Measurements from ENCODE around the gene SMAGP. TPM values are rescaled to one million over a fixed set of nuclear protein-coding genes. Genes with fewer than 3 reads are reported as not detected.
"Not testable (repeated sequence)": the region's sequence is repeated elsewhere in the genome, so short reads cannot be mapped to it uniquely, and the experiment has no call there.

The SMAGP gene, protein sequence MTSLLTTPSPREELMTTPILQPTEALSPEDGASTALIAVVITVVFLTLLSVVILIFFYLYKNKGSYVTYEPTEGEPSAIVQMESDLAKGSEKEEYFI
- 10 to 100 TPM; 26.7 to 41.9 (median 34.6) TPM for polyA plus RNA-seq

DNA sequence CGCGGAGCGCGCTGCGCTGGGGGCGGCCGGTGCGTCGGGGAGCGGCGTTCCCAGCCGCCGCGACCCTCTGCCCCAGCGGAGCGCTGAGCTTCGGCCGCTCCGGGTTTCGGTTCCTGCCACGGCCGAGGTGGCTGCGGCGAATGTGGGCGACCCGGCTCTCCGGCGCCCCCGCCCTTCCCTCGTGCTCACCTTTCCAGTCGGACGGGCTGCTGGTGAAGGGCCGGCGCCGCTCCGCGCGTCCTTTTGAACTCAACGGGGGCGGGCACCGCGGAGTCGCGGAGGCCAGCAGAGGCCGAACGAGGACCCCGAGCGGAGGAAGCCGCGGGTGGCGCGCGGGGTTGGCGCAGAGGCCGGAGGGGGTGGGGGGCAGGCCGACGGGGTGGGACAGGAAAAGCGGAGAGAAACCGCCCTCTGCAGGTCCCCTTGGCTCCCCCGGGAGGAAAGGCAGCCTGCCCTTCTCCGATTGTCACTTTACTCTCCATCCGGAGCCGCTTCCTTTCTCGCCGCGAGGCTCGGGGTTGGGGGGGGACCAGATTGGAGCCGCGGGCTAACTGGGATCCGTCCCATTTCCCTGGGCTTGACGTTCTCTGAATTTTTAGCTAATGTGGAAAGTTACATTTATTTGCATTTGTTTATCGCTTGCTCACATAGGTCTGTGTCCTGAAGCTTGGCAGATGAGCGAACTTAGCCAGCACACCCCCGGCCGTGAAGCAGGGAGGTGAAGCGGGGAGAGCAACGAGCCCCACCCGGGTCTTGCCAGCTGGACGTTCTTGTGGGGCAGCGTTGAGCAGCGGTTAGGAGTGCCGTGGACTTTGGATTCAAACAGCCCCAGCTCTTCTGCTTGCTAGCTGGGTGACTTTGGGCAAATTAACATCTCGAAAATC, at the start of gene SMAGP:
SMAGP (minus strand) TSS at position 349 of the 884 bp plus-strand sequence. CDS start 1,137 bp downstream, outside the sequence.
- Mint-ChIP-seq H3K27me3 (ENCODE audit: low read depth in 3 of 3) (peaks cover 5 to 9% (median 8%) of the 10 kb centered on the region in 3 donors), H3K27ac (peak within 1 kb of the TSS; percentile 77 to 93 (median 87)), H3K4me3 (peak within 1 kb of the TSS; percentile 91 to 99 (median 95)), H3K36me3 (peaks cover 0 to 4% (median 0%) of the 10 kb centered on the region in 3 donors), H3K9me3 (no peaks in the 10 kb centered on the region), H3K4me1 (peaks cover 32 to 33% of the 10 kb centered on the region in 2 donors)
- DNase-seq = peak; percentile 71 to 75 (median 73)

DNA sequence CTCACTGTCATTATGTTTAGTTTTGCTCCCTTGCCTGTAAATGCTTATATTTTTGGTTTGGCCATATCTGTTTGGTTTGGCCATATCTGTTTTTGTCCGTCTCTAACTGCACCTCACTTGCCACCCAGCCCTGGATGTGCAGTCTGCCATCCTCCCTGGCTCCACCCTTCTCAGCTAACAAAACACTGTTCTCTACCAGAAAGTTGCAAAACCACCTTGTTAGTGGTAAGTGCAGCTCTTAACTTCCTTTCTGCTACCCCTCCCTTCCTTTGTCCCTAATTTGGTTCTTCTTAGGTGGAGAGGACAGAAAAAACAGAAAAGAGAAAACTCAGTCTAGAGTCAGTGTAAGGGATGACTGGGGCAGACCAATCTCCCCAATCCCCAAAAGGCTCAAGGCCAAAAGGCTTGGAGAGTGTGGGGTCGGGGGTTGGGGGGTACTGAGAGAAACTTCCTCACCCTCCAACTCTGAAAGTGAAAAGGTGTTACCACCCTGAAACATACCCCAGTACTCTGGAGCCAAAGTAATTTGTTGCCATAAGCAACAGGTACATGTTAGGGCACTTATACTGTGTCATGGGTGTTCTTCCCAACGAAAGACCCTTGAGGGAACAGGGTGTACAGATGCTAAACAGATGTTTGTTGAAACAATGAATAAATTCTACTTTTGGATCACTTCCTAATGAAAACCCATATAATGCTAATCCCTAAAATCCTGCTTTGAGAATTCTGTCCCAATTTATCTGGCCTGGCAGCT, 48.8 kb upstream of the SMAGP start:
- Mint-ChIP-seq H3K9me3 (no peaks in the 10 kb centered on the region), H3K27ac (peak overlapping the region; percentile 92 to 100 (median 96)), H3K36me3 (peaks cover 39 to 49% (median 40%) of the 10 kb centered on the region in 3 donors), H3K27me3 (ENCODE audit: low read depth in 3 of 3) (peaks cover 6 to 25% (median 10%) of the 10 kb centered on the region in 3 donors), H3K4me1 (peaks cover 86 to 89% of the 10 kb centered on the region in 2 donors), H3K4me3 (peak overlapping the region; percentile 86 to 99 (median 97))
- DNase-seq = peak; percentile 78 to 81 (median 79)

DNA sequence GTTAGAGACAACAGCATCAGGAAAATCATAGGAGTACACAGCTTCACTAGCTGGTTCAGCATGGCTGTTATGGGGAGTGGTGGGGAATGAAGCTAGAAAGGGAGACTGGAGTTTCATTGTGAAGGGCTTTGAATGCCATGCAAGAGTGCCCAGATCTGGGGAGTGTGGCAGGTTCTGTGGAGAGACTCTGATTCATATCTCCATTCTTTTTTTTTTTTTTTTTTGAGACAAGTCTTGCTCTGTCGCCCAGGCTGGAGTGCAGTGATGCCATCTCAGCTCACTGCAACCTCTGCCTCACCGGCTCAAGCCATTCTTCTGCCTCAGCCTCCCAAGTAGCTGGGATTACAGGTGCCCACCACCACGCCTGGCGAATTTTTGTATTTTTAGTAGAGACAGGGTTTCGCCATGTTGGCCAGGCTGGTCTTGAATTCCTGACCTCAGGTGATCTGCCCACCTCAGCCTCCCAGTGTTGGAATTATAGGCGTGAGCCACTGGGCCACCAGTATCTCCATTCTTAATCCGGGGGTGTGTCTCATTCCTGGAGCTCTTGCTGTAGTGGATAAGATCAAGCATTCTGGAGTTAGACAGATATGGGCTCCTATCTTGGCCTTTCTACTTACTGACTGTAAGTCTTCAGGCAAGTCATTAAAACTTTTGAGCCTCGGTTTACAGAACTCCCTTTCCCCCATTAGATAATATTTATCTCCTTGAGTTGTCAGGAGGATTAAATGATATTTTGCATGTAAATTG, 48.0 kb upstream of the SMAGP start:
- Mint-ChIP-seq H3K4me3 (peak overlapping the region; percentile 86 to 99 (median 97)), H3K4me1 (peaks cover 88 to 92% of the 10 kb centered on the region in 2 donors), H3K36me3 (peaks cover 36 to 48% (median 41%) of the 10 kb centered on the region in 3 donors), H3K27ac (peak overlapping the region; percentile 92 to 100 (median 96)), H3K27me3 (ENCODE audit: low read depth in 3 of 3) (peaks cover 3 to 17% (median 3%) of the 10 kb centered on the region in 3 donors)
- not testable (repeated sequence) for DNase-seq, H3K9me3 Mint-ChIP-seq

DNA sequence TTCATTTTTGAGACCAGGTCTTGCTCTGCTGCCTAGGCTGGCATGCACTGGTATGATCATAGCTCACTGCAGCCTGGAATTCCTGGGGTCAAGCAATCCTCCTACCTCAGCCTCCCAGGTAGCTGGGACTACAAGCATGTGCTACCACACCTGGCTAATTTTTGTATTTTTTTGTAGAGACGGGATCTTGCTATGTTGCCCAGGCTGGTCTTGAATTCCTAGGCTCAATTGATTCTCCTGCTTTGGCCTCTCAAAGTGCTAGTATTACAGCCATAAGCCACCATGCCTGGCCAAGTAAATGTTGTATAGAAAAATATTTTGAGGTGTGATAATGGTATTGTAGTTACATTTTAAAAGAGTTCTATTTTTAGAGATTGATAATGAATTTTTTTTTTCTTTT, 41.2 kb upstream of the SMAGP start:
- H3K4me3 Mint-ChIP-seq = peak overlapping the region; percentile 36 to 74 (median 57)
- H3K9me3 Mint-ChIP-seq = no peaks in the 10 kb centered on the region
- no peak for DNase-seq
- no peaks in the 10 kb centered on the region for H3K27me3 Mint-ChIP-seq (ENCODE audit: low read depth in 3 of 3)
- peak overlapping the region; percentile 72 to 87 (median 85) for H3K27ac Mint-ChIP-seq
- H3K4me1 Mint-ChIP-seq = peaks cover 83 to 85% of the 10 kb centered on the region in 2 donors
- peaks cover 15 to 56% (median 34%) of the 10 kb centered on the region in 3 donors for H3K36me3 Mint-ChIP-seq

DNA sequence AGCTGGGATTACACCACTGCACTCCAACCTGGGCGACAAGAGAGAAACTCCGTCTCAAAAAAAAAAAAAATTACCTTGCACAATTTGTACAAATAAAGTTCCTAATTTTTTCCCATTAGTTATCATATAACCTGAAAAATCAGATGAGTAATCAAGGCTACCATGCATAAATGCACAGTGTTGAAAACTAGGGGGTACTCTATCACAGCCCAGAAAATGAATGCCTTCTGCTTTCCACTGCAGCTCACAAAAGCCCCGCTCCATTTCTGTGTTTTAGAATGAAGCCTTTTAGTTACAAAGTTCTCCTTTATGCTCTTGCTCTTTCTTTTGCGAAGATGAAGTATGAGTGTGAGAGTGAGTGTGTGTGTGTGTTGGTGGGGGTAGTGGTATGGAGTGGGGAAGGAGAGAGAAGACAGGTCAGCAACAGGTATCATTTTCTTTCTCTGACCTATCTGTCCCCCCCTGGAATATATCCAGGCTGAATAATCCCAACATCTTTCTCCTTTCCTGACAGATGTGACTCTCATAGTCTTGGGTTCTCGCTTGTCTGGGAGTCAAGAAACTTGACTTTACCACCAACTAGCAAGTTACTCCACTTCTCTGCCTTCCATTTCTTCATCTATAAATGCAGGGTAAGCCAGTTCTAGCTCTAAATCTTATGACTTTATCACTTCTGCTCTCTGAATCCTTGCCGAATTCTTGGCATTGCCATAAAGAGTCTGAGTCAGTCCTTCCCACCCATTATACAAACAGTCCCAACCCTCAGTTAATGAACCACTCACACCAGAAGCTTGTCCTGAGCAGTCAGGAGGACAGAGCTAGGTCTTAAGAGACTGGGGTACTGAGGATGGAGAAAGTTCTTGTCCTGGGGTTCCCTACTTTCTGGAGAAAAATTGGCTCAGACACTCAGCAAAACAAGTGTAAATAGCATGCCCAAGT, 37.7 kb upstream of the SMAGP start:
- peaks cover 20 to 61% (median 32%) of the 10 kb centered on the region in 3 donors for H3K36me3 Mint-ChIP-seq
- H3K27ac Mint-ChIP-seq = peak overlapping the region; percentile 72 to 91 (median 82)
- H3K9me3 Mint-ChIP-seq = no peaks in the 10 kb centered on the region
- H3K4me1 Mint-ChIP-seq = peaks cover 81 to 82% of the 10 kb centered on the region in 2 donors
- no peaks in the 10 kb centered on the region for H3K27me3 Mint-ChIP-seq (ENCODE audit: low read depth in 3 of 3)
- peak overlapping the region in 4 of 5 donors; percentile 11 to 48 (median 34) for H3K4me3 Mint-ChIP-seq
- DNase-seq = no peak

DNA sequence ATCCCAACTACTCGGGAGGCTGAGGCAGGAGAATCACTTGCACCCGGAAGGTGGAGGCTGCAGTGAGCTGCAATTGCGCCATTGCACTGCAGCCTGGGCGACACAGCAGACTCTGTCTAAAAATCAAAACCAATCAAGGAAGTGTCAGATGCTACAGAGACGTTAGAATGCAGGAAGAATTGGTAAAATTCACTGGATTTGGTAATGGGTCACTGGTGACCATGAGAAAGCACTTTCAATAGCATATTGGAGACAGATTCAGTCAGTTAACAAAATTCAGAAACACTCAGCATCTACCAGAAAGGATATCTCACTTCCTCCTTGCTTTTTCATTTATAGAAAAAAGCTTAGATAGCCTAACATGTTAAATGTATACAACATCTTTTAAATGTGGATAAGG, 36.3 kb upstream of the SMAGP start:
- H3K27me3 Mint-ChIP-seq (ENCODE audit: low read depth in 3 of 3) = peaks cover 0 to 2% (median 0%) of the 10 kb centered on the region in 3 donors
- peaks cover 19 to 58% (median 34%) of the 10 kb centered on the region in 3 donors for H3K36me3 Mint-ChIP-seq
- peak overlapping the region in 1 of 5 donors; percentile 14 for H3K4me3 Mint-ChIP-seq
- peak overlapping the region; percentile 35 to 89 (median 86) for H3K27ac Mint-ChIP-seq
- no peak for DNase-seq
- no peaks in the 10 kb centered on the region for H3K9me3 Mint-ChIP-seq
- peaks cover 73 to 82% of the 10 kb centered on the region in 2 donors for H3K4me1 Mint-ChIP-seq

DNA sequence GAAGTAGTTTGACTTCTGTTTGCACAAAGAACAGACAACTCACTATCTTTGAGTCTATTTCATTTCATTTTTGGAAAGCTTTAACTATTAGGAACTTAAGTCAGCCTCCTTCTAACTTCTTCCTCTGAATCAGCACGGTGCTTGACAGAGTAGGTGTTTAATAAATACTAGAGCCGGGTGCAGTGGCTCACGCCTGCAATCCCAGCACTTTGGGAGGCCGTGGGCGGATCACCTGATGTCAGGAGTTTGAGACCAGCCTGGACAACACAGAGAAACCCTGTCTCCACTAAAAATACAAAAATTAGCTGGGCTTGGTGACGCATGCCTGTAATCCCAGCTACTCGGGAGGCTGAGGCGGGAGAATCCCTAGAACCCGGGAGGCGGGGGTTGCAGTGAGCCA, 30.6 kb upstream of the SMAGP start:
- H3K27ac Mint-ChIP-seq = peak overlapping the region in 5 of 6 donors; percentile 45 to 73 (median 53)
- peaks cover 23 to 31% of the 10 kb centered on the region in 2 donors for H3K4me1 Mint-ChIP-seq
- not testable (repeated sequence) for H3K4me3 Mint-ChIP-seq

DNA sequence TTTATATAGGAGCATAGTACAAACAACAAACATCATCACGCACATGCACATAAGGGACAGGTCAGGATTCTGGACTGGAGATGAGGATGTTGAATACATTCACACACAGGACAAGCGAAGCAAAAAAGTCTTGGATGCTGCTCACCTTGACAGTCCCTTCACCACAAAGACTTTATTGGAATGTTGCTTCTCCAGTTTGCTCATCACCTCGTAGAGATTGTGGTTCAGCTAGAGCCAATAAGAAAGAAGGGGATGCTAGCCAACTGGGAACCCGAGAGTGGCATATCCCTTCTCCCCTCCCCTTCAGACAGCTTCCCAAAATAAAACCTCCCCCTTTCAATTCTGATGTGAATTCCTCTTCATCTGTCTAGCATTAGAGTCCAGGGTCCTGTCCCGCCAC, 25.4 kb upstream of the SMAGP start:
- Mint-ChIP-seq H3K36me3 (peaks cover 7 to 46% (median 29%) of the 10 kb centered on the region in 3 donors), H3K27ac (peak overlapping the region in 3 of 6 donors; percentile 40 to 80 (median 55)), H3K4me3 (no peak overlapping the region), H3K9me3 (no peaks in the 10 kb centered on the region), H3K27me3 (ENCODE audit: low read depth in 3 of 3) (peaks cover 0 to 1% (median 0%) of the 10 kb centered on the region in 3 donors), H3K4me1 (peaks cover 10 to 19% of the 10 kb centered on the region in 2 donors)
- no peak for DNase-seq

More for the DNA sequence above, 30.6 kb upstream of the SMAGP start:
- not testable (repeated sequence) for DNase-seq; H3K27me3 Mint-ChIP-seq (ENCODE audit: low read depth in 3 of 3); H3K9me3 Mint-ChIP-seq
- H3K36me3 Mint-ChIP-seq = peaks cover 21 to 43% (median 32%) of the 10 kb centered on the region in 3 donors

DNA sequence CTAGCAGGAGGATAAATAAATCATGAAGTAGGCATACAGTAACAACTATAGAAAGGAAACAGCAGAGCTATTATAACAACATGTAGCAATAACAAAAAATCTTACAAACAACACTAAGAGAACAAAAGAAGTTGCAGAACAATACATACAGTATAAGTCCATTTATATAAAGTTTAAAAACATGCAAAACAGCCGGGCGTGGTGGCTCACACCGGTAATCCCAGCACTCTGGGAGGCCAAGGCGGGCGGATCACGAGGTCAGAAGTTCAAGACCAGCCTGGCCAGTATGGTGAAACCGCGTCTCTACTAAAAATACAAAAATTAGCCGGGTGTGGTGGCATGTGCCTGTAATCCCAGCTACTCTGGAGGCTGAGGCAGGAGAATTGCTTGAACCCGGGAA, 23.9 kb upstream of the SMAGP start:
- Mint-ChIP-seq H3K27ac (peak overlapping the region in 5 of 6 donors; percentile 13 to 84 (median 78)), H3K4me1 (peaks cover 10 to 22% of the 10 kb centered on the region in 2 donors), H3K36me3 (peaks cover 8 to 42% (median 28%) of the 10 kb centered on the region in 3 donors)
- H3K4me3 Mint-ChIP-seq; H3K9me3 Mint-ChIP-seq; H3K27me3 Mint-ChIP-seq (ENCODE audit: low read depth in 3 of 3); DNase-seq: not testable (repeated sequence)

DNA sequence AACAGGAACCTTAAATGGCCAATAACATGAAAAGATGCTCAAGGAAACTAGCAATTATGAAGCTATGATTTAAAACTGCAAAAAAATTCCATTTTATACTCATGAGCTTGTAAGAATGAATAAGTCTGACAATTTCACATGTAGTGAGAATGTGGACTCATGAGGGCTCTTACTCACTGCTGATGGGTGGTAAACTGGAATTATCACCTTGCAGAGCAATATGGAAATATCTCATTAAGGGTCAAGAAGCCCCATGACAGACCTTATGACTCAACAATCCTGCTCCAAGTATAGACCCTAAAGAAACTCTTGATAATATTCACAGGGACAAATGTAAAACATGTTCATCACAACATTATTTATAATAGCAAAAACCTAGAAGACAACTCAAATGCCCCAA, 23.5 kb upstream of the SMAGP start:
- Mint-ChIP-seq H3K9me3 (peaks cover 0 to 3% (median 0%) of the 10 kb centered on the region in 6 donors), H3K4me3 (no peak overlapping the region), H3K36me3 (peaks cover 10 to 40% (median 29%) of the 10 kb centered on the region in 3 donors), H3K27ac (peak overlapping the region in 5 of 6 donors; percentile 13 to 84 (median 78)), H3K4me1 (peaks cover 10 to 26% of the 10 kb centered on the region in 2 donors), H3K27me3 (ENCODE audit: low read depth in 3 of 3) (peaks cover 0 to 1% (median 0%) of the 10 kb centered on the region in 3 donors)
- DNase-seq = no peak

DNA sequence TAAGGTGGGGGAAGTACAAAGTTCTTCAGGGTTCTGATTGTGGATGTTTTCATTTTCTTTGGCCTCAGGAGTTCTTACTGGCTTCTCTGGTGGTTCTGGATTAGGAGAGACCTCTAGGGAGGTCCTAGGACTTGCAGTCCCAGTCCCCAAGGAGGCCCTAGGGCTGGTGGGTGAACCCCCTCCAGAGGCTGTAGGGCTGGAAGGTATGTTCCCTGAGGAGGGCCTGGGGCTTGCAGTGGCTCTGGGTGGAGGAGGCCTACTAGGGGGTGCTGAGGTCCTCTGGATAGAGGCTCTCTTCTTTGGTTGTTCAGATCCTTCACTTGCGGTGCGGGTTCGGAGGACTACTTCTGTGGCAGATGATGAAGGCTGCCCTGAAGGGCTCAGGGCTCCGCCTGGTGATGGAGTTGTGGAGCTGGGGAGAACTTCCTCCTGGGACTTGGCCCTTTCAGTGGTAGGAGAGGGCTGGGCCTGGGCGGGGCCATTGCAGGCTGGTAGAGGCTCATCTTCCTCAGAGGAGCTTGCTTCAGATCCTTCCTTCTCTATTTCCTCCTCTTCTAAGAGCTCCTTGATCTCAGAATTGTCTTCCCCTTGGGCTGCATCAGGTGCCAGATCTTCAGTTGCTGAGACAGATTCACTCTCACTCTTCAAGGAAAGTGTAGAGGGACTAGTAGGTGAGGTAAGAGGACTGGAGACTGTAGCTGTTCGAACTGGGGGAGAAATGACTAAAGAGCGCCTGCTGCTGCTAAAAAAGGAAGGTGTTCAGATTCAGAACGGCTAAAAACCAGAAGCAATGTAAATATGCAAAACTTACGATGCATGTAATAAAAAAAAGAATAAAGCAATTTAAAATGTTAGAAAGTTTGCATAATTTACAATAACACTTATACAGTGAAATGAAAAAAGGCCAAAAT, 21.6 kb upstream of the SMAGP start:
- Mint-ChIP-seq H3K27ac (peak overlapping the region; percentile 17 to 82 (median 63)), H3K4me1 (peaks cover 10 to 26% of the 10 kb centered on the region in 2 donors), H3K36me3 (peaks cover 14 to 45% (median 33%) of the 10 kb centered on the region in 3 donors)
- DNase-seq; H3K9me3 Mint-ChIP-seq; H3K4me3 Mint-ChIP-seq; H3K27me3 Mint-ChIP-seq (ENCODE audit: low read depth in 3 of 3): not testable (repeated sequence)
